GM12878 (cell line): ENCODE measurements around the gene ITGA5. TPM values are rescaled to one million over a fixed set of nuclear protein-coding genes. Genes with fewer than 3 reads are reported as not detected.

Experiments
- ATAC-seq: fragments of 200-7000 bp; cut with Tn5 transposase; 3 replicates; pipeline ENCODE4 v1.9.1; 2020; ENCODE audit warnings: mild to moderate bottlenecking, moderate library complexity
- BruUV-seq: library from RNA; stranded (reverse); fragments of 400-500 nt; replicated peaks from 2 replicates; lab custom pipeline; 2021; lab: Mats Ljungman, UMichigan
- CTCF ChIA-PET: fragments of 300-600 bp; sonication (Branson Sonifier 250); formaldehyde crosslinking; extraction: SDS; loops from one replicate; lab custom pipeline; 2021; ENCODE audit warnings: inconsistent platforms; lab: Yijun Ruan, JAX
- POLR2A ChIA-PET: fragments of 350-600 bp; formaldehyde crosslinking; extraction: SDS; loops from one replicate; lab custom pipeline; 2021; ENCODE audit warnings: inconsistent platforms; lab: Charles Lee
- RAD21 ChIA-PET: fragments of 300-600 bp; sonication (Branson Sonifier 250); formaldehyde crosslinking; loops from one replicate; lab custom pipeline; 2023; ENCODE audit warnings: antibody characterized with exemption; ENCODE audit not compliant: unreplicated experiment; lab: Charles Lee
- SMC1A ChIA-PET: fragments of 300-600 bp; sonication (Branson Sonifier 250); formaldehyde crosslinking; loops from one replicate; lab custom pipeline; 2023; ENCODE audit not compliant: unreplicated experiment, uncharacterized antibody; lab: Charles Lee
- DNase-seq: peaks from one replicate; pipeline ENCODE4 v3.0.0-alpha.2; 2011; ENCODE audit warnings: low read depth, low spot score
- FAIRE-seq: peaks from 3 replicates; lab custom pipeline; 2011; peaks lifted over from hg19 to GRCh38; lab: Jason Lieb, UNC
- H2AFZ ChIP-seq: 2 replicates; pipeline ENCODE4 v1.6.0; 2011; ENCODE audit warnings: low read depth, low read length, control low read depth; ENCODE audit not compliant: control insufficient read depth
- H3K27ac ChIP-seq: 2 replicates; pipeline ENCODE4 v1.5.1; 2011; ENCODE audit warnings: control low read depth; ENCODE audit not compliant: control insufficient read depth, insufficient read depth
- H3K27me3 ChIP-seq, 2 experiments: replicated peaks in 1 of 2; 2 replicates each; pipeline versions ENCODE4 v1.6.0 to v1.6.1; 2011; ENCODE audit warnings: low read length in 1 of 2; ENCODE audit not compliant: control insufficient read depth in 2 of 2, insufficient read depth in 2 of 2
- H3K36me3 ChIP-seq, 2 experiments: 2 replicates each; pipeline ENCODE4 v1.5.1; 2011; ENCODE audit warnings: low read length in 1 of 2; ENCODE audit not compliant: control insufficient read depth in 2 of 2, insufficient read depth in 2 of 2
- H3K4me1 ChIP-seq: 2 replicates; pipeline ENCODE4 v1.6.1; 2011; ENCODE audit warnings: mild to moderate bottlenecking, low read length, moderate library complexity, mixed read lengths; ENCODE audit not compliant: control insufficient read depth, insufficient read depth
- H3K4me2 ChIP-seq: 2 replicates; pipeline ENCODE4 v1.6.0; 2011; ENCODE audit warnings: control low read depth; ENCODE audit not compliant: control insufficient read depth, insufficient read depth
- H3K4me3 ChIP-seq: fragments of 200-600 bp; sonication (generic); 2 replicates; pipeline ENCODE4 v1.5.1; 2016
- H3K79me2 ChIP-seq: 2 replicates; pipeline ENCODE4 v1.6.0; 2011; ENCODE audit warnings: low read length; ENCODE audit not compliant: control insufficient read depth, insufficient read depth
- H3K9ac ChIP-seq: 2 replicates; pipeline ENCODE4 v1.8.0; 2011; ENCODE audit warnings: low read length, control low read depth, mixed read lengths; ENCODE audit not compliant: control insufficient read depth, insufficient read depth
- H3K9me3 ChIP-seq: replicated peaks from 3 replicates; pipeline ENCODE4 v1.5.1; 2011; ENCODE audit warnings: mild to moderate bottlenecking, low read length; ENCODE audit not compliant: control insufficient read depth, insufficient read depth
- H4K20me1 ChIP-seq: 2 replicates; pipeline ENCODE4 v1.6.0; 2011; ENCODE audit not compliant: control insufficient read depth, insufficient read depth
- CBFB ChIP-seq: IDR thresholded peaks from 2 replicates; pipeline ENCODE4 v1.6.1; 2016; ENCODE audit warnings: antibody characterized with exemption, low read depth
- EGR1 ChIP-seq, 2 experiments: IDR thresholded peaks; 1 replicate in 1 of 2; 2 replicates in 1 of 2; pipeline ENCODE4 v1.6.1; 2011 to 2012; ENCODE audit warnings: low read depth in 2 of 2, low read length in 2 of 2, borderline replicate concordance in 1 of 2, mild to moderate bottlenecking in 1 of 2, moderate library complexity in 1 of 2
- IRF3 ChIP-seq: fragments of 450-650 bp; IDR thresholded peaks from 2 replicates; pipeline ENCODE4 v1.6.1; 2014; ENCODE audit warnings: mild to moderate bottlenecking
- MEF2B ChIP-seq: fragments of 450-650 bp; IDR thresholded peaks from 2 replicates; pipeline ENCODE4 v1.6.1; 2018; ENCODE audit warnings: mild to moderate bottlenecking, moderate library complexity; ENCODE audit not compliant: partially characterized antibody, poor library complexity, severe bottlenecking
- NFYB ChIP-seq: IDR thresholded peaks from 2 replicates; pipeline ENCODE4 v1.6.1; 2011; ENCODE audit warnings: low read depth, mild to moderate bottlenecking, low read length, improper control_type of control experiment, moderate library complexity; ENCODE audit not compliant: insufficient read depth
- PML ChIP-seq: IDR thresholded peaks from 2 replicates; pipeline ENCODE4 v1.6.1; 2012; ENCODE audit warnings: low read length, inconsistent platforms
- POLR2AphosphoS2 ChIP-seq: IDR thresholded peaks from 2 replicates; pipeline ENCODE4 v1.6.1; 2011; ENCODE audit warnings: low read depth, mild to moderate bottlenecking, low read length, improper control_type of control experiment, moderate library complexity
- SIN3A ChIP-seq: IDR thresholded peaks from 2 replicates; pipeline ENCODE4 v1.6.1; 2012; ENCODE audit warnings: low read depth, low read length, improper control_type of control experiment
- STAT3 ChIP-seq: IDR thresholded peaks from 2 replicates; pipeline ENCODE4 v1.6.1; 2011; ENCODE audit warnings: low read depth, low read length, improper control_type of control experiment
- TCF7 ChIP-seq: IDR thresholded peaks from 2 replicates; pipeline ENCODE4 v1.6.1; 2014; ENCODE audit warnings: antibody characterized with exemption, borderline replicate concordance
- ZBTB33 ChIP-seq: fragments of 450-650 bp; IDR thresholded peaks from 2 replicates; pipeline ENCODE4 v1.6.1; 2017; ENCODE audit warnings: mild to moderate bottlenecking
- WGBS: methylation state at CpG from one replicate; pipeline ENCODE4 v1.1.6; 2016; ENCODE audit warnings: low lambda C conversion rate; ENCODE audit not compliant: insufficient replicate concordance, insufficient coverage; ENCODE audit errors: missing lambda C conversion rate; 5-methylcytosine and 5-hydroxymethylcytosine counted together
- in situ Hi-C: fragments of 300-500 bp; cut with MboI; formaldehyde crosslinking; loops from 9 replicates; pipeline ENCODE4 v1.14.3; 2018; ENCODE audit warnings: mixed read lengths
- intact Hi-C: fragments of 100-400 bp; cut with micrococcal nuclease; formaldehyde crosslinking; loops from one replicate; pipeline ENCODE4 v1.14.2; 2022; ENCODE audit not compliant: unreplicated experiment
- polyA plus RNA-seq, 11 experiments: library from polyadenylated mRNA; depleted of rRNA in 4 of 11; unstranded in 6 of 11; stranded (reverse) in 5 of 11; fragments of >200 nt; fragmentation: Nextera tagmentation in 4 of 11; fragmentation: Illumina TruSeq in 1 of 11; extraction: Ambion mirVana in 4 of 11; extraction: Trizol in 1 of 11; gene quantifications; 1 replicate in 1 of 11; 2 replicates in 10 of 11; pipeline versions ENCODE4 v1.2.1 to v1.2.3, GENCODE V29; 2011 to 2016; ENCODE audit warnings: inconsistent platforms in 2 of 11, missing spikeins in 2 of 11, low read depth in 1 of 11
- total RNA-seq, 4 experiments: library from RNA; depleted of rRNA in 3 of 4; stranded (reverse); fragments of >200 nt in 3 of 4; fragmentation: Illumina TruSeq in 1 of 4; extraction: Trizol in 1 of 4; gene quantifications; 2 replicates each; pipeline versions ENCODE4 v1.2.1 to v1.2.3, GENCODE V29; 2013 to 2021

Gene ITGA5
- total and polyA plus RNA-seq, 10 of the 15 experiments (the other 5 are each of a cell fraction or from before 2014, with no cell fraction given): 0.15 to 22.5 (median 0.61) TPM

DNA sequence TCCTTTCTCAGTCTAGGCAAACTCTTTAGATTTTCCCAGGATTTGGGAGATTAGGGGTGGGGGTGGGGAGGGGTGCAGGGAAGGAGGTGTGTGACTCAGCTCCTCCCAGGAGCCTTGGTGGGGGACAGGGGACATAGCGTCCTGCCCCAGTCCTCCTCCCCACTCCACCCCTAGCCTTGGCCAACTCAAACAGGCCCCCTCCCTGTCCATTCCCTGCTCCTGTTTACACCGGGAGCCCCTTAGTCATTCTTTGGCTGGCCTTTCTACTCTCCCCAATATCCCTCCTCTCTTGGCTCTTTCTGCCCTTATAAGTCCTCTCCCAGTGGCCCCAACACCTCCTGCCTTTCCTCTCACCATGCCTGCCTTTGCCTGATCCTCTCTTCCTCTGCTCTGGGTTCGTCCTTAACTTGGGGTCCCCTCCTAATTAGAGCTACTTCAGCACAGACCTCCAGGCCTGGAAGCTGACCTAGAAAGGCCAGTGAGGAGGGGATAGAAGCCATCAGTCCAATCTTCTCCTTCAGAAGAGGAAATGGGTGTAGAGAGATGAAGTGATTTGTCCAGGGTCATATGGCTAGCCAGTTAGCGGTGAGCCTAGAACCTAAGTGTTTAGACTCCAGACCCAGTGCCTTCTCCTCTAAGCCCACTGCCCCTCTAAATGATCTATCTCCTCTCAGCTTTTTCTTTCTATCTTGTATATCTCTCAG is 2.3 kb upstream of the ITGA5 start:
- Histone ChIP-seq H3K79me2 (no peaks in the 10 kb centered on the region), H3K27me3 (peaks cover 10 to 23% of the 10 kb centered on the region in 2 experiments), H3K9me3 (no peaks in the 10 kb centered on the region), H3K36me3 (no peaks in the 10 kb centered on the region), H3K4me3 (no peak overlapping the region), H3K27ac (no peak overlapping the region), H3K4me2 (no peak overlapping the region), H3K4me1 (no peaks in the 10 kb centered on the region)
- ATAC-seq: no peak
- SMC1A ChIA-PET: interaction anchor here (1.6 to 7.5 kb wide), 3 partner anchors 12 to 22 kb away, joined by 8 to 69 read pairs (median 12); no protein-coding TSS in a partner anchor
- CTCF ChIA-PET: interaction anchor here (1.2 to 13.8 kb wide), 3 partner anchors 13 to 21 kb away, joined by 3 to 251 read pairs (median 150); no protein-coding TSS in a partner anchor
- POLR2A ChIA-PET: interaction anchor here (0.5 to 1.1 kb wide), 2 partner anchors 17 to 225 kb away, joined by 6 to 7 read pairs; no protein-coding TSS in a partner anchor
- RAD21 ChIA-PET: interaction anchor here (2.8 kb wide), 1 partner anchor 17 kb away, joined by 22 read pairs; no protein-coding TSS in a partner anchor
- intact Hi-C loops: no loop called here
- TF ChIP-seq STAT3 (no peak), ZBTB33 (no peak), IRF3 (no peak), POLR2AphosphoS2 (no peak), PML (no peak), TCF7 (no peak), NFYB (no peak), EGR1 (IDR thresholded peaks at IDR 0.05; ENCODE audit: borderline replicate concordance in 1 of 2, low read depth in 2 of 2, low read length in 2 of 2) (no peak), CBFB (no peak), MEF2B (no peak), SIN3A (no peak)
- TF ChIP-seq, all 136 proteins: peak for 0
- 52% methylated on average over 4 of the region's 4 CpGs for WGBS
- Histone ChIP-seq H2AFZ (no peak overlapping the region), H3K9ac (no peak overlapping the region), H4K20me1 (no peaks in the 10 kb centered on the region)
- BruUV-seq: no TSS peak
- FAIRE-seq: no peak
- DNase-seq: no peak
- in situ Hi-C loops: no loop called here
